Endodermal cell (in vitro differentiated cells): ENCODE data around the gene FAM156A. TPM values are rescaled to one million over a fixed set of nuclear protein-coding genes. Genes with fewer than 3 reads are reported as not detected.
"Not testable (repeated sequence)": the region's sequence is repeated elsewhere in the genome, so short reads cannot be mapped to it uniquely, and the experiment has no call there.

Source experiments
- DNase-seq: peaks from one replicate; pipeline ENCODE4 v3.0.0-alpha.2; 2017
- H3K27ac ChIP-seq: 2 replicates; pipeline ENCODE4 v1.5.1; 2013; ENCODE audit warnings: mild to moderate bottlenecking, low read depth, low read length, moderate library complexity
- H3K27me3 ChIP-seq: 2 replicates; pipeline ENCODE4 v1.6.1; 2013; ENCODE audit warnings: mild to moderate bottlenecking, low read length, moderate library complexity; ENCODE audit not compliant: insufficient read depth, control insufficient read depth, poor library complexity, severe bottlenecking
- H3K36me3 ChIP-seq: 2 replicates; pipeline ENCODE4 v1.7.0; 2013; ENCODE audit warnings: mild to moderate bottlenecking, low read length, moderate library complexity; ENCODE audit not compliant: control insufficient read depth, insufficient read depth
- H3K4me1 ChIP-seq: one replicate; pipeline ENCODE4 v1.7.0; 2013; ENCODE audit warnings: low read length; ENCODE audit not compliant: control insufficient read depth, insufficient read depth
- H3K4me3 ChIP-seq: 2 replicates; pipeline ENCODE4 v1.5.1; 2013; ENCODE audit warnings: mild to moderate bottlenecking, low read length, moderate library complexity
- H3K9ac ChIP-seq: 2 replicates; pipeline ENCODE4 v1.6.1; 2013; ENCODE audit warnings: mild to moderate bottlenecking, low read length, moderate library complexity; ENCODE audit not compliant: poor library complexity, severe bottlenecking; ENCODE audit errors: extremely low read depth
- H3K9me3 ChIP-seq: 2 replicates; pipeline ENCODE4 v1.6.1; 2013; ENCODE audit warnings: mild to moderate bottlenecking, low read length, moderate library complexity; ENCODE audit not compliant: control insufficient read depth
- H3K27ac Mint-ChIP-seq: 2 replicates; pipeline ENCODE4 v1.8.0; 2020; ENCODE audit warnings: mixed read lengths
- H3K27me3 Mint-ChIP-seq: 2 replicates; pipeline ENCODE4 v1.8.0; 2021; ENCODE audit warnings: mild to moderate bottlenecking, mixed read lengths; ENCODE audit not compliant: insufficient read depth
- H3K36me3 Mint-ChIP-seq: 2 replicates; pipeline ENCODE4 v1.8.0; 2020; ENCODE audit warnings: low read depth, mixed read lengths
- H3K4me1 Mint-ChIP-seq: 2 replicates; pipeline ENCODE4 v1.8.0; 2020; ENCODE audit warnings: mixed read lengths
- H3K4me3 Mint-ChIP-seq: 2 replicates; pipeline ENCODE4 v1.8.0; 2020; ENCODE audit warnings: mild to moderate bottlenecking, moderate library complexity, mixed read lengths
- H3K9me3 Mint-ChIP-seq: 2 replicates; pipeline ENCODE4 v1.8.0; 2020; ENCODE audit warnings: mild to moderate bottlenecking, mixed read lengths
- CTCF ChIP-seq: fragments of 200-600 bp; sonication (generic); conservative IDR thresholded peaks from 2 replicates; pipeline ENCODE4 v1.5.0; 2021; ENCODE audit warnings: antibody characterized with exemption, mild to moderate bottlenecking
- WGBS, 2 experiments: methylation state at CpG; one replicate each; pipeline versions ENCODE4 v1.1.5 to v1.1.7; 2013; ENCODE audit warnings: missing lambda C conversion rate in 2 of 2, mixed read lengths in 1 of 2; ENCODE audit not compliant: insufficient coverage in 1 of 2, insufficient read length in 1 of 2; 5-methylcytosine and 5-hydroxymethylcytosine counted together
- total RNA-seq, 2 donors: library from RNA; stranded (reverse); fragmentation: NEBNext Ultra II Directional in 1 of 2; extraction: Animal tissue kit (Norgen Biotek cat#: 25700) in 1 of 2; gene quantifications; 2 replicates in 1 of 2; 3 replicates in 1 of 2; pipeline ENCODE4 v1.2.1, GENCODE V29; 2021

The FAM156A gene
- total RNA-seq, 2 donors from 2014 or later = 14.0 to 21.6 TPM

GRCh38 chrX:52933213-52933612 lies 25.1 kb downstream of the FAM156A start:
- H3K4me1 ChIP-seq = no peaks in the 10 kb centered on the region
- Mint-ChIP-seq H3K4me1 (no peaks in the 10 kb centered on the region), H3K9me3 (peaks cover 55% of the 10 kb centered on the region), H3K36me3 (no peaks in the 10 kb centered on the region), H3K27ac (no peak overlapping the region), H3K4me3 (no peak overlapping the region), H3K27me3 (no peaks in the 10 kb centered on the region)
- 100% methylated on average over 1 of the region's 2 CpGs; no CpG with 5 or more reads in 1 of the 2 experiments for WGBS, 2 experiments
- H3K27me3 ChIP-seq = no peaks in the 10 kb centered on the region
- H3K9ac ChIP-seq = no peak overlapping the region
- H3K36me3 ChIP-seq = no peaks in the 10 kb centered on the region
- no peaks in the 10 kb centered on the region for H3K9me3 ChIP-seq
- peak; percentile 12 for DNase-seq
- no peak overlapping the region for H3K4me3 ChIP-seq
- no peak for TF ChIP-seq CTCF
- no peak overlapping the region for H3K27ac ChIP-seq

GRCh38 chrX:52930214-52930613 lies 28.1 kb downstream of the FAM156A start:
- not testable (repeated sequence) for H3K9ac ChIP-seq, H3K4me3 Mint-ChIP-seq, H3K4me1 Mint-ChIP-seq, H3K4me3 ChIP-seq, H3K36me3 ChIP-seq, H3K27ac Mint-ChIP-seq, H3K27me3 ChIP-seq, H3K27ac ChIP-seq, DNase-seq, H3K36me3 Mint-ChIP-seq, H3K9me3 ChIP-seq, H3K27me3 Mint-ChIP-seq, H3K4me1 ChIP-seq
- H3K9me3 Mint-ChIP-seq = peaks cover 65% of the 10 kb centered on the region
- WGBS, 2 experiments = 93% methylated on average over 5 of the region's 6 CpGs; no CpG with 5 or more reads in 1 of the 2 experiments

GRCh38 chrX:52923781-52924241 lies 34.5 kb downstream of the FAM156A start:
- Histone ChIP-seq H3K9me3 (no peaks in the 10 kb centered on the region), H3K27ac (no peak overlapping the region), H3K4me1 (no peaks in the 10 kb centered on the region), H3K9ac (no peak overlapping the region), H3K4me3 (no peak overlapping the region), H3K27me3 (no peaks in the 10 kb centered on the region), H3K36me3 (no peaks in the 10 kb centered on the region)
- Mint-ChIP-seq H3K9me3 (peaks cover 46% of the 10 kb centered on the region), H3K36me3 (no peaks in the 10 kb centered on the region), H3K4me3 (no peak overlapping the region), H3K27ac (no peak overlapping the region), H3K27me3 (no peaks in the 10 kb centered on the region), H3K4me1 (no peaks in the 10 kb centered on the region)
- DNase-seq = peak; percentile 33
- TF ChIP-seq CTCF = no peak
- WGBS, 2 experiments = 95% methylated on average over 4 of the region's 4 CpGs; no CpG with 5 or more reads in 1 of the 2 experiments

GRCh38 chrX:52914704-52915103 lies 43.6 kb downstream of the FAM156A start:
- WGBS, 2 experiments = no CpG with 5 or more reads among the region's 3 CpGs
- not testable (repeated sequence) for H3K27ac Mint-ChIP-seq

GRCh38 chrX:52913681-52914080 lies 44.6 kb downstream of the FAM156A start:
- H3K27me3 Mint-ChIP-seq, DNase-seq, H3K9me3 ChIP-seq, H3K27me3 ChIP-seq, H3K4me3 Mint-ChIP-seq, H3K4me3 ChIP-seq, H3K36me3 Mint-ChIP-seq, H3K36me3 ChIP-seq, H3K9ac ChIP-seq, H3K4me1 ChIP-seq, H3K9me3 Mint-ChIP-seq, H3K27ac ChIP-seq, H3K27ac Mint-ChIP-seq, H3K4me1 Mint-ChIP-seq: not testable (repeated sequence)
- no CpG with 5 or more reads among the region's 9 CpGs for WGBS, 2 experiments

More at GRCh38 chrX:52914704-52915103, 43.6 kb downstream of the FAM156A start:
- H3K36me3 Mint-ChIP-seq, H3K36me3 ChIP-seq, H3K9ac ChIP-seq, H3K4me1 ChIP-seq, H3K27me3 Mint-ChIP-seq, H3K27ac ChIP-seq, H3K27me3 ChIP-seq, H3K4me3 Mint-ChIP-seq, DNase-seq, H3K4me3 ChIP-seq, H3K9me3 Mint-ChIP-seq, H3K9me3 ChIP-seq, H3K4me1 Mint-ChIP-seq: not testable (repeated sequence)

- H3K9ac ChIP-seq, H3K9me3 ChIP-seq, H3K9me3 Mint-ChIP-seq, H3K27ac Mint-ChIP-seq, H3K27me3 Mint-ChIP-seq, H3K4me1 Mint-ChIP-seq, H3K27me3 ChIP-seq, H3K4me3 ChIP-seq, H3K27ac ChIP-seq, H3K36me3 Mint-ChIP-seq, H3K4me3 Mint-ChIP-seq, H3K36me3 ChIP-seq, H3K4me1 ChIP-seq, DNase-seq: not testable (repeated sequence)
- WGBS, 2 experiments = no CpG with 5 or more reads among the region's 12 CpGs
Measured at GRCh38 chrX:52909313-52909969, 48.9 kb downstream of the FAM156A start.
